H7 (cell line): Measurements from ENCODE around the gene LYZL2. TPM values are rescaled to one million over a fixed set of nuclear protein-coding genes. Genes with fewer than 3 reads are reported as not detected.
A peak's percentile ranks its signal among the peaks of the same experiment; 100 is the strongest.
"Not testable (repeated sequence)": the region's sequence is repeated elsewhere in the genome, so short reads cannot be mapped to it uniquely, and the experiment has no call there.

Source experiments
- DNase-seq: peaks from one replicate; pipeline ENCODE4 v3.0.0; 2012
- H3K27me3 ChIP-seq: 2 replicates; pipeline ENCODE4 v1.6.0; 2011; ENCODE audit warnings: mild to moderate bottlenecking, low read length; ENCODE audit not compliant: control insufficient read depth, insufficient read depth
- H3K36me3 ChIP-seq: replicated peaks from 2 replicates; pipeline ENCODE4 v1.5.1; 2011; ENCODE audit warnings: low read length; ENCODE audit not compliant: control insufficient read depth, insufficient read depth
- H3K4me3 ChIP-seq: 2 replicates; pipeline ENCODE4 v1.5.1; 2011; ENCODE audit warnings: low read depth, mild to moderate bottlenecking, control low read depth, low read length, moderate library complexity; ENCODE audit not compliant: insufficient read depth
- total RNA-seq: library from RNA; depleted of rRNA; stranded (reverse); fragments of >200 nt; shearing (Covaris generic); gene quantifications from 2 replicates; pipeline ENCODE4 v1.2.3, GENCODE V29; 2014

LYZL2 gene
- total RNA-seq, 1 experiment from 2014 or later = not detected

- not testable (repeated sequence) for DNase-seq, H3K36me3 ChIP-seq, H3K4me3 ChIP-seq
- H3K27me3 ChIP-seq = peaks cover 28% of the 10 kb centered on the region
These were observed 36.8 kb downstream of the LYZL2 start for GRCh38 chr10:30592770-30593169.

GRCh38 chr10:30591249-30591670, 38.3 kb downstream of the LYZL2 start:
- Histone ChIP-seq H3K4me3 (no peak overlapping the region), H3K27me3 (peaks cover 24% of the 10 kb centered on the region), H3K36me3 (no peaks in the 10 kb centered on the region)
- peak; percentile 38 for DNase-seq

DNA sequence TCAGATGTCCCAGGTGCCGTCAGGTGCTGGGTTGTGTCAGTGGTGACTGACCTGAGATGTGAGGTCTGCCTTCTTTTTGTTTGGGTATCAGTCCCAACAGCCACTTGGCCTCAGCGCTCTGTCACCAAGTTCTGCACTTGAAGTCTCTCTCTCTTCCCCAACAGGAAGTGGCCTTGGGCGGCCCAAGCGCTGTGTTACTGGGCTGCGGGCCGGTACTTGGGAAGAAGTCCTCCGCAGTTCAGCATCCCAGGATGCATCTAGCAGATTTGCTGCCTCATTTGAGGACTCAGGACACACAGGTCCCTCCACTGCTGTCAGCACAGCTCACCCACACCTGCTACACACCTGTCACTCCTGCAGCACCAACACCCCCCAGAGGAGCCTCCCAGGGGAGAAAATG, 40.1 kb downstream of the LYZL2 start:
- DNase-seq = no peak
- Histone ChIP-seq H3K36me3 (no peaks in the 10 kb centered on the region), H3K4me3 (no peak overlapping the region), H3K27me3 (peaks cover 14% of the 10 kb centered on the region; the same call in 1 of the 2 replicates)

GRCh38 chr10:30587522-30588031, 42.0 kb downstream of the LYZL2 start:
- H3K27me3 ChIP-seq = no peaks in the 10 kb centered on the region
- H3K36me3 ChIP-seq = no peaks in the 10 kb centered on the region
- DNase-seq = peak; percentile 30
- H3K4me3 ChIP-seq = no peak overlapping the region

DNA sequence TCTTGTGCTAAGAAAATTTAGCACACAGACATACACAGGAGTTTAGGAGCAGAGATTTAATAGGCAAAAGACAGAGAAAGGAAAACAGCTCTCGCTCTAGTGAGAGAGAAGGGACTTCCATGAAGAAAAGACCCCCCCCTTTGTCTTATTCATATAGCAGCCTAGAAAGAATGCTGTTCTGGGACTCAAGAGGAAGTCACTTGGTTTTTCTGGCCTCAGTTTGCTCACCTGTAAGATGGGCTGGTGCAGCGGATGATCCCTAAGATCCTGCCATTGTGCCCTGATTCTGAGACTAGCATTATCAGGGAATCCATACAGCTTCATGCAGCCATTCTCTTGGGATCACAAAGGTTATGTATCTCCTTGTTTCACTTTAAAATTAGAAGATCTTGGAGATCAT, 42.7 kb downstream of the LYZL2 start:
- Histone ChIP-seq H3K27me3 (no peaks in the 10 kb centered on the region), H3K4me3 (no peak overlapping the region), H3K36me3 (no peaks in the 10 kb centered on the region)
- DNase-seq = no peak

DNA sequence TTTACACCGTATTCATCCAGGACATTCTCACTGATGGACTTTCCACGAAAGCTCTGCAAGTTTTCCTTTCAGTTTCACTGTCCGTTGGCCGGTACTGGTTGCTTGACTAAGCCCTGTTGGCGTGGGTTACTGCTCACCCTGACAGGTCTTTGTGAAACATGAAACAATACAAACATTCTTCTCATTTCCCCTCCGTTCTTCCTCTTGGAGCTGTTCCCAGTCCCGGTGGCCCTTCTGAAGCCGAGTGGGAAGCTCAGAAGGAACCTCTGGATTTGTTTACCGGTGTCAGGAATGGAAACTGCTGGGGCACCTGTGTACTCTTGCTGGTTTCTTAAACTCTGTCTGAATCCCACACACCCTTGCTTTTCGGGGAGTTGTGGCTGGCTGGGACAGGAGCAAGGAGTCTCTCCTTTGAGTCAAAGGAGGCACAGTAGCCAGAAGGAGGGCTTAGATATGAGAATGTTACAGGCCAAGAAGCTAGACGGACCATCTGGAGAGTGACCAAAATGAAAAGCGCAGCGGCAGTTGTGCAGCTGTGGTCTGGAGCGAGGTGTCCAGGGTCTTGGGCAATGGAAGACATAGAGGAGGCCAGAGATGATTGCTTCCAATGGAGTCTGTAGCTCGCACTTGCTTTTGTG, 45.7 kb downstream of the LYZL2 start:
- DNase-seq = no peak
- H3K27me3 ChIP-seq = no peaks in the 10 kb centered on the region
- no peak overlapping the region for H3K4me3 ChIP-seq
- no peaks in the 10 kb centered on the region for H3K36me3 ChIP-seq

DNA sequence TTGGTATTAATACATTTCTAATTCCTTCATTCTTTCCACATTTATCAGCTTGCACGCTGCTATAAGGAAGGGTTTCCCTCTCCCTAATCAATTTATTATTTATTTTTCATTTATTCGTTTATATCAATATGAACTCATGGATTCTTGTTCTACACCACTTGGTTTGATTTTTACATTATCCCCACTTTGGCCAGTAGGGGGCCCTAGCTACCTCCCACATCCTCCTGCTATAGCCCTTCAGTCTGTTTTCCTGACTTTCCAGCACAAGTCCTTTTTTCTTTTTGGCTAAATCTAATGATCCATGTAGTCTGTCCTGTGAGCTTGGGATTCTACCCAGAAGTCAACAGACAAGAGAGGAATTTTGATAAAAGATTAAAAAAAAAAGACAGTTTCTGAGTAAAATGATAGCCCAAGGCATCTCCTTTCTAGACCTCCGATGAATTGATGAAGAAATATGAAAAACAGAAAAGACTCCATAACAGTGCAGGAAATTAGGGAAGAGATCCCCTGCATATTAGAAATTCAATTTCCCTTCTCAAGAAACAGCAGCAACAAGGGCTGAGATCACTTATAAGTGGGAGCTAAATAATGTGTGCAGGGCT, 47.7 kb downstream of the LYZL2 start:
- H3K27me3 ChIP-seq = no peaks in the 10 kb centered on the region
- peak; percentile 23 for DNase-seq
- H3K4me3 ChIP-seq = no peak overlapping the region
- H3K36me3 ChIP-seq = no peaks in the 10 kb centered on the region

GRCh38 chr10:30580676-30581075, 48.9 kb downstream of the LYZL2 start:
- DNase-seq = no peak
- Histone ChIP-seq H3K27me3 (no peaks in the 10 kb centered on the region), H3K4me3 (no peak overlapping the region), H3K36me3 (no peaks in the 10 kb centered on the region)

DNA sequence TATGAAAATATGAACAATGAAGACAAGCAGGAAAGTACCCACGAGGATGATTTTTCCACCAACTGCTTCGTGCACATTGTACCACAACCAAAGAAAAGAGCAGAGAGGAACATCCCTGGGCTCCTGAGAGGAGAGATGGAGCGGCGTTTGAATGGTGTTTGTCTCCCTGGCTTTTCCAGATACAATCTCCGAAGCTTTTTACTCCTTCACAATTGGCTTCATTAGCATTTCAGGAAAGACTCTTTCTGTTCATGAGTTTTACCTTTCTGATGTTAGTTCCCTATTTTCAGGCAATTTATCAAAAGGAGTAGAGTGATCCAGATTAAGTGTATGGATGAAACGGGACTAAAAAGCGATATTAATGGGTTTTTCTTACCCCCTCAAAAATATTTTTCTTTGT, 49.3 kb downstream of the LYZL2 start:
- Histone ChIP-seq H3K4me3 (no peak overlapping the region), H3K27me3 (no peaks in the 10 kb centered on the region), H3K36me3 (no peaks in the 10 kb centered on the region)
- no peak for DNase-seq

DNA sequence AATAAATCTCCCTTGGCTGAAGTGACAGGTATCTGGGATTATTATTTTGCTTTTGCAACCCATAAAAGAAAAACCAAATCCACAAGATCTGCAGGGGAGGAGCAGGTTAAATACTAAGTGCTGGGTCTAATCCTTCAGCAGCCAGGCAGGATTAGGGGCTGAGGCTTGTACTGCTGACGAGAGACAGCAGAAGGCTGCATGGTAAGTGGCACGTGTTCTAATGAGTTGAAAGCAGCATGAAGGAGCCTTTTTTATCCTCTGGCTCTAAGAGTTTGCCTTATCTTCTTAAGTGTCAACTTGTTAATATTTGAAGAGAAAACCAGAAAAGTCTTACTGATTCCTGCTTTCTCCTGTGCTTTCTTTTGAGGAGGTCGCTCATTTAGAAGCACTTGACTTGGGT, 50.0 kb downstream of the LYZL2 start:
- Histone ChIP-seq H3K36me3 (no peaks in the 10 kb centered on the region), H3K4me3 (no peak overlapping the region), H3K27me3 (no peaks in the 10 kb centered on the region)
- DNase-seq = no peak

GRCh38 chr10:30577048-30577447, 52.5 kb downstream of the LYZL2 start:
- no peak for DNase-seq
- H3K4me3 ChIP-seq = no peak overlapping the region
- no peaks in the 10 kb centered on the region for H3K36me3 ChIP-seq
- no peaks in the 10 kb centered on the region for H3K27me3 ChIP-seq

DNA sequence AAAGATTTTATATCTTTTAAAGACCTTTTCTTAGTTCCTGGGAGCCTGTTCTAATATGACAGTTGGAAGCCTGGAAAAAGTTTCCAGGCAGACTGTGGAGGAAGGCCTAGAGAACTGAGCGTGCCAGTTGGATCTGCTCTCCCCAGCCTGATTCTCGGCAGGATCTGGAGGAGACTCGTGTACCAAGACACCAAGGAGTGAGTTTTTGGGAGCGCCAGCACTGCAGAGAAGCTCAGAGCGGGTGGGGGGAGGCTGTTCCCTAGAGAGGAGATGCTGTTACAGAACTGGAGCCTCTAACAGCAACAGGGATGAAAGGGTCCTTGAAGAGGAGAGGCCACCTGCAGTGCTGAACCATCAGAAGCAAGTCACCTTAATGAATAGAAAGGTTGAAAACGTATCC, 52.9 kb downstream of the LYZL2 start:
- DNase-seq = no peak
- Histone ChIP-seq H3K4me3 (no peak overlapping the region), H3K36me3 (no peaks in the 10 kb centered on the region), H3K27me3 (no peaks in the 10 kb centered on the region)

GRCh38 chr10:30574432-30574796, 55.1 kb downstream of the LYZL2 start:
- Histone ChIP-seq H3K4me3 (no peak overlapping the region), H3K36me3 (no peaks in the 10 kb centered on the region), H3K27me3 (no peaks in the 10 kb centered on the region)
- DNase-seq = no peak

- Histone ChIP-seq H3K4me3 (no peak overlapping the region), H3K27me3 (no peaks in the 10 kb centered on the region)
- DNase-seq = no peak
These were observed 55.7 kb downstream of the LYZL2 start for GRCh38 chr10:30573721-30574431.

GRCh38 chr10:30565449-30565848, 64.1 kb downstream of the LYZL2 start:
- no peak for DNase-seq

More at GRCh38 chr10:30573721-30574431, 55.7 kb downstream of the LYZL2 start:
- no peaks in the 10 kb centered on the region for H3K36me3 ChIP-seq

More at GRCh38 chr10:30565449-30565848, 64.1 kb downstream of the LYZL2 start:
- Histone ChIP-seq H3K36me3 (no peaks in the 10 kb centered on the region), H3K4me3 (no peak overlapping the region), H3K27me3 (no peaks in the 10 kb centered on the region)
